ENCODE results near the gene CCDC69. TPM values are rescaled to one million over a fixed set of nuclear protein-coding genes. Genes with fewer than 3 reads are reported as not detected.

Gene CCDC69
- total RNA-seq, 2 experiments from 2014 or later: 68.0 to 68.9 TPM

DNA sequence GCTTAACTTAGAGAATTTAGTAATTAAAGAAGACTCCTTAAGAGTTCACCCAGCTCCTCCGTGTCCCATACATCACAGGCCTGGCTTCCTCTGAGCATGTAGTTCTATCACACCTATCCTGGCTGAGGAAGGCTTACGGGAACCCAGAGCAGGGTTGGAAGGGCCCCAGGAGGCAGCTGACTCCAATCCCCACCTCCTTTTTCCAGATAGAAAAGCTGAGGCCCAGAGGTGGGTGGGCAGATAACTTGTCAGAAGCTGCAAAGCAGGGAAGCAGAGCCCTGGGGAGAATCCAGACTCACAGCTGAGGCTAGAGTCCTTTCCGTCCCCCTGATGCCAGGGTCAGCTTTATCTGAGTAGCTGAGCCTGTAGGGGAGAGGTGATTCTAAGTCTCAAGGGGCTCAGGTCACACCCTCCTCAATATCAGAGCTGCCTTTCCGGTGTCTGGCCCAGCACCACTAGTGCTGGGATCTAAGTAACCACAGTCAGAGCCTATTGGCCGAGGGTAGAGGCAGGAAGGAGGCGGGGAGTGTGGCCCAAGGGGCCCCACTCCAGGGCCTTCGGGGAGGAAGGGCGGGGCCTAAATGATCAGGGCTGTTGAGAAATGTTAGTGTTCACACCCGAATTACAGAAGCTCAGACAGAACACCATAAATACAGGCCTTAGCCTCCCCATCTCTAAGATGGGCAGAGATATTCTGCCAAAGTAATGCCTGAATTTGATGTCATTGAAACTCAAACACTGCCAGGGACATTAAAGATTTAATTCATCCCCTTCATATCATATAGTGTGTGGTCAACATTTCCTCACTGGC, 9.9 kb downstream of the CCDC69 start:
- peak overlapping the region; percentile 92 to 97 for H3K27ac ChIP-seq (ENCODE audit: low read depth in 1 of 2, low read length in 2 of 2)
- intact Hi-C loops (cut with DNase I, micrococcal nuclease): loop anchor here (1.0 to 5.0 kb wide), 5 partner anchors 8 to 132 kb away; partner anchors contain the start of genes ANXA6 (in 1 of the 2), GM2A (in 1 of the 2) and TNIP1 (in 1 of the 2)
- peaks cover 37% of the 10 kb centered on the region for H3K36me3 ChIP-seq (ENCODE audit: insufficient read depth, low read length)
- H3K27me3 ChIP-seq (ENCODE audit: control insufficient read depth in 1 of 2, insufficient read depth in 2 of 2, low read length in 2 of 2): no peaks in the 10 kb centered on the region
- TF ChIP-seq, protein P1, sequence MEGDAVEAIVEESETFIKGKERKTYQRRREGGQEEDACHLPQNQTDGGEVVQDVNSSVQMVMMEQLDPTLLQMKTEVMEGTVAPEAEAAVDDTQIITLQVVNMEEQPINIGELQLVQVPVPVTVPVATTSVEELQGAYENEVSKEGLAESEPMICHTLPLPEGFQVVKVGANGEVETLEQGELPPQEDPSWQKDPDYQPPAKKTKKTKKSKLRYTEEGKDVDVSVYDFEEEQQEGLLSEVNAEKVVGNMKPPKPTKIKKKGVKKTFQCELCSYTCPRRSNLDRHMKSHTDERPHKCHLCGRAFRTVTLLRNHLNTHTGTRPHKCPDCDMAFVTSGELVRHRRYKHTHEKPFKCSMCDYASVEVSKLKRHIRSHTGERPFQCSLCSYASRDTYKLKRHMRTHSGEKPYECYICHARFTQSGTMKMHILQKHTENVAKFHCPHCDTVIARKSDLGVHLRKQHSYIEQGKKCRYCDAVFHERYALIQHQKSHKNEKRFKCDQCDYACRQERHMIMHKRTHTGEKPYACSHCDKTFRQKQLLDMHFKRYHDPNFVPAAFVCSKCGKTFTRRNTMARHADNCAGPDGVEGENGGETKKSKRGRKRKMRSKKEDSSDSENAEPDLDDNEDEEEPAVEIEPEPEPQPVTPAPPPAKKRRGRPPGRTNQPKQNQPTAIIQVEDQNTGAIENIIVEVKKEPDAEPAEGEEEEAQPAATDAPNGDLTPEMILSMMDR (IDR thresholded peaks at IDR 0.05): no peak
- ATAC-seq (ENCODE audit: poor library complexity): peak; percentile 81
- peak; percentile 66 to 94 (median 86) for DNase-seq
- POLR2A ChIA-PET: interaction anchor here (0.5 to 6.2 kb wide), 24 partner anchors 8 to 757 kb away, joined by 3 to 223 read pairs (median 4); partner anchors contain the start of genes CCDC69, GM2A and TNIP1
- H3K27me3 Mint-ChIP-seq: no peaks in the 10 kb centered on the region
- H3K4me1 Mint-ChIP-seq (ENCODE audit: low read depth): peaks cover 94% of the 10 kb centered on the region
- H3K27ac Mint-ChIP-seq: peak overlapping the region; percentile 94
- H3K4me1 ChIP-seq (ENCODE audit: insufficient read depth, low read length): peaks cover 99% of the 10 kb centered on the region
- CTCF ChIA-PET: interaction anchor here (0.6 to 5.1 kb wide), 5 partner anchors 10 to 740 kb away, joined by 3 to 33 read pairs (median 6); partner anchors contain the start of gene CCDC69
- H3K36me3 Mint-ChIP-seq (ENCODE audit: low read depth): peaks cover 66% of the 10 kb centered on the region
- no peaks in the 10 kb centered on the region for H3K9me3 Mint-ChIP-seq
- H3K4me3 Mint-ChIP-seq: peak overlapping the region; percentile 89
- peak overlapping the region; percentile 55 for H3K4me3 ChIP-seq (ENCODE audit: low read length)
- no peaks in the 10 kb centered on the region for H3K9me3 ChIP-seq (ENCODE audit: control insufficient read depth in 1 of 2, insufficient read depth in 1 of 2, low read length in 2 of 2)

GRCh38 chr5:151212406-151212798, 11.5 kb downstream of the CCDC69 start:
- Mint-ChIP-seq H3K9me3 (no peaks in the 10 kb centered on the region), H3K36me3 (ENCODE audit: low read depth) (peaks cover 64% of the 10 kb centered on the region), H3K27ac (peak overlapping the region; percentile 94), H3K27me3 (no peaks in the 10 kb centered on the region), H3K4me1 (ENCODE audit: low read depth) (peaks cover 94% of the 10 kb centered on the region), H3K4me3 (peak overlapping the region; percentile 76)
- ChIA-PET POLR2A (interaction anchor here (0.7 to 6.2 kb wide), 12 partner anchors 10 to 429 kb away, joined by 3 to 223 read pairs (median 4); partner anchors contain the start of genes CCDC69, GM2A and TNIP1), CTCF (interaction anchor here (0.6 to 5.1 kb wide), 7 partner anchors 11 to 86 kb away, joined by 3 to 33 read pairs (median 4); partner anchors contain the start of genes CCDC69 and GM2A)
- DNase-seq (peak in 2 of 14 experiments; percentile 27 to 44), ATAC-seq (ENCODE audit: poor library complexity) (peak; percentile 2)
- H3K36me3 ChIP-seq (ENCODE audit: insufficient read depth, low read length): peaks cover 27% of the 10 kb centered on the region
- intact Hi-C loops (cut with DNase I, micrococcal nuclease): loop anchor here in 1 of 2 experiments (5.0 kb wide), 3 partner anchors 40 to 130 kb away; partner anchors contain the start of genes ANXA6, GM2A and TNIP1
- peak overlapping the region; percentile 92 to 97 for H3K27ac ChIP-seq (ENCODE audit: low read depth in 1 of 2, low read length in 2 of 2)
- H3K9me3 ChIP-seq (ENCODE audit: control insufficient read depth in 1 of 2, insufficient read depth in 1 of 2, low read length in 2 of 2): no peaks in the 10 kb centered on the region
- peak overlapping the region; percentile 55 for H3K4me3 ChIP-seq (ENCODE audit: low read length)
- TF ChIP-seq, protein P1 (IDR thresholded peaks at IDR 0.05): no peak
- H3K4me1 ChIP-seq (ENCODE audit: insufficient read depth, low read length): peaks cover 98% of the 10 kb centered on the region
- no peaks in the 10 kb centered on the region for H3K27me3 ChIP-seq (ENCODE audit: control insufficient read depth in 1 of 2, insufficient read depth in 2 of 2, low read length in 2 of 2)

GRCh38 chr5:151208481-151208914, 15.4 kb downstream of the CCDC69 start:
- peak overlapping the region; percentile 82 for H3K27ac Mint-ChIP-seq
- Histone ChIP-seq H3K27me3 (ENCODE audit: control insufficient read depth in 1 of 2, insufficient read depth in 2 of 2, low read length in 2 of 2) (no peaks in the 10 kb centered on the region), H3K4me1 (ENCODE audit: insufficient read depth, low read length) (peaks cover 80% of the 10 kb centered on the region), H3K9me3 (ENCODE audit: control insufficient read depth in 1 of 2, insufficient read depth in 1 of 2, low read length in 2 of 2) (no peaks in the 10 kb centered on the region), H3K4me3 (ENCODE audit: low read length) (no peak overlapping the region), H3K27ac (ENCODE audit: low read depth in 1 of 2, low read length in 2 of 2) (peak overlapping the region; percentile 6 to 18), H3K36me3 (ENCODE audit: insufficient read depth, low read length) (peaks cover 21% of the 10 kb centered on the region)
- intact Hi-C loops (cut with DNase I, micrococcal nuclease): loop anchor here in 1 of 2 experiments (5.0 kb wide), 1 partner anchor 41 kb away; no protein-coding TSS in a partner anchor
- ATAC-seq (ENCODE audit: poor library complexity): no peak
- no peaks in the 10 kb centered on the region for H3K27me3 Mint-ChIP-seq
- CTCF ChIA-PET: interaction anchor here (1.0 to 1.4 kb wide), 3 partner anchors 9 to 82 kb away, joined by 3 to 4 read pairs (median 4); no protein-coding TSS in a partner anchor
- TF ChIP-seq, protein P1 (IDR thresholded peaks at IDR 0.05): no peak
- H3K9me3 Mint-ChIP-seq: no peaks in the 10 kb centered on the region
- H3K4me3 Mint-ChIP-seq: peak overlapping the region; percentile 48
- POLR2A ChIA-PET: interaction anchor here (0.8 to 2.2 kb wide), 4 partner anchors 15 to 758 kb away, joined by 3 to 15 read pairs (median 4); partner anchors contain the start of genes ANXA6 and CCDC69
- peaks cover 51% of the 10 kb centered on the region for H3K36me3 Mint-ChIP-seq (ENCODE audit: low read depth)
- peaks cover 78% of the 10 kb centered on the region for H3K4me1 Mint-ChIP-seq (ENCODE audit: low read depth)
- DNase-seq: peak in 2 of 14 experiments; percentile 24 to 35

All from CD4-positive, alpha-beta T cell (primary cell).